GM19025 (cell line): Measurements from ENCODE around the gene ST6GALNAC2.
"Not testable (repeated sequence)": the region's sequence is repeated elsewhere in the genome, so short reads cannot be mapped to it uniquely, and the experiment has no call there.

Source experiments
- ATAC-seq: cut with Tn5 transposase; IDR thresholded peaks from one replicate; pipeline ENCODE4 v1.9.1; 2021; ENCODE audit warnings: mild to moderate bottlenecking, low read depth, moderate library complexity; ENCODE audit not compliant: unreplicated experiment

The ST6GALNAC2 gene

GRCh38 chr17:76530811-76531485 lies 54.7 kb downstream of the ST6GALNAC2 start:
- no peak for ATAC-seq

DNA sequence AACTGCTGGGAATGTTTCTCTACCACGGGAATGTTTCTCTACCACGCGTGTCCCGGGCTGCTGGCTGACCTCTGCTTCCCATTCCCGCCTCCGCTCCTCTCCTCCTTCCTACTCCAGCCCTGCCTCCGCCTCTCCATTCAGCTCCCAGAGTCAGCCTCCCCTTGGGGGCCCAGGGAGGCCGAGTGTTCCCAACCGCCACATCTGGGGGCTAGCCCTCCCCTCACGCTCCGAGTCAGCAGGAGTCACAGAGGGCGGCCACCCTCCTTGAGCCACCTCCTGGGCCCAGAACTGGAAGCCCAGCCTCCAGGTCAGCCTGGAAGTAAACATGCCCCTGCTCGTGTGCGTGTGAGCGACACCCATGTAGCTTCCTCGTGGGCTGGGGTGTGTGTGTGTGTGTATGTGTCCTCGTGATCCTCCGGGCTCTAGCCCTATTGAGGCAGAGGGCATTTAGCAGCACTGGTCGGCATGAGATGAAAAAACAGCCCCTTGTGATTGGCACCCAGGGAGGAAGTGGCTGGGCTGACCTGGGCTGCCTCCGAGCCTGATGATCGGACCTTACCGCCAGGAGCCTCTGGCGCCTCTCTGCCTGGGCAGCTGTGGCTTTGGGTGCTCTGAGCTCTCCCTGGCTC lies 55.5 kb downstream of the ST6GALNAC2 start:
- ATAC-seq, result no peak

DNA sequence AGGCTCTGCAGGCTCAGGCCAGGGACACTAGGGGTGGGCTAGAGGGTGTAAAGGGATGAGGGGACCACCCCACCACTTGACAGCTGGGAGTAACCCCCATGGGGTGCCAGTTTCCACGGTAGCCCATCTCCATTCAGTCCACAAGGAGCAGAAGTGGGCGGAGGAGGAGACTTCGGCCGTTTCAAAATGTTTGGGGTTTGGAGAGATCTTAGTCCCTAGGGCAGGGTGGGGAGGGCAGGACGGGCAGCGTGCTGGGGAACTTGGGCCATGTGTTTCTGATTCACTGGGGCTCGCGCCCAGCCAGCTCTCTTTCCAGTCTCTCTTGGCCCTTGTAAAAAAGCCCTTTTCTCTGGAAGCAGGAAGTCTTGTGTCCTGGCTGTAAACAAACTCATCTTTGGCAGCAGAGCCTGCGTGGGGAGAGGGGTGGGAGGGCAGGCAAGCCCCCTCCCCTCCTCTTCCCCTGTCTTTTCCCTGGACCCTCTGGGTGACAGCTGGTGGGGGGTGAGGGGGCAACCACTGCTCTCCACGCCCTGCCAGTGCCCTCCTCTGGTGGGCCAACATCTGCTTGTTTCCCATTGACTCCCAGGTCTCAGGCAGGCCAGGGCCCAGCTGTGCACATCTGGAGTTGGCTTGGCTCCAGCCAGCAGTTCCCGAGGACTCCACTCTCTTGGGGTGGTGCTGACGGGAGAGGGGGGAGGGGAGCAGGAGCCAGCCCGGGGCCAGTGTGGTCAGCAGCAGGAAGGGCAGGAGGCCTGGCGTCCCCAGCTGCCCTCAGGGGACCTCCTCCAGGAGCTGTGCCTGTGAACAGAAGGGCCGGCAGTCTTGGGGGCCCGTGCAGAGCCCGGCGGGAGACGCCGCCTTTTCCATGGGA lies 56.2 kb downstream of the ST6GALNAC2 start:
- no peak for ATAC-seq

GRCh38 chr17:76528528-76529223 lies 57.0 kb downstream of the ST6GALNAC2 start:
- ATAC-seq, result no peak

GRCh38 chr17:76528156-76528527 lies 57.5 kb downstream of the ST6GALNAC2 start:
- no peak for ATAC-seq

DNA sequence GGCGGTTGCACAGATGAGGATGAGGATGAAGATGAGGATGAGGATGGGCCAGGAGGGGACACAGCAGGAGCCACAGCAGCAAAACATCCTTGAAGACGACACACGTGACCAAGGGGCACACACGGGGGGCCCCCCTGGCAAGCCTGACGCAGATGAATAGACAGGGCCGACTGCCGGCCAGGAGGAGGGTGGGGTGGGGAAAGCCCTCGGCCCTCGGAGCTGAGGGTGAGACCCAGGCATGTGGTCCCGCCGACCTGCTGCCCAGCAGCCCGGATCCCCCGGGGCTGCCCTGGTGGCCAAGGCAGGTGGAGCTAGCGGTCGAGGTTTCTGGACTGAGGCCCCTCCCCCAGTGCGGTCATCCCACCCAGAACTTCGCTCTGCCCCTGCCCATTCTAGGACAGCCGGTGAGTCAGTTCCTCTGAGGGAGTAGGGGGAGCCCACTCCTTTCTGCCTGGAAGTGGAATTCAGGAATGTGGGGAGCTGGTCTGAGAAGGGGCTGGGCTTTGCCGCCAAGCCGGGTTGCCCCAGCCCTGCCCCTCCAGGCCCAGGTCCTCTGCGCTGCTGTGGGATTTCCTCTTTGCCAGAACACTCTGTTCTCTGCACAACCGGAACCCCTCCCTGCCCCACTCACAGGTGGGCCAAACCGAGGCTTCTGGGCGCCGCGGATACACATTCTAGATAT lies 58.1 kb downstream of the ST6GALNAC2 start:
- ATAC-seq, result no peak

GRCh38 chr17:76527016-76527415 lies 58.6 kb downstream of the ST6GALNAC2 start:
- ATAC-seq, result not testable (repeated sequence)

DNA sequence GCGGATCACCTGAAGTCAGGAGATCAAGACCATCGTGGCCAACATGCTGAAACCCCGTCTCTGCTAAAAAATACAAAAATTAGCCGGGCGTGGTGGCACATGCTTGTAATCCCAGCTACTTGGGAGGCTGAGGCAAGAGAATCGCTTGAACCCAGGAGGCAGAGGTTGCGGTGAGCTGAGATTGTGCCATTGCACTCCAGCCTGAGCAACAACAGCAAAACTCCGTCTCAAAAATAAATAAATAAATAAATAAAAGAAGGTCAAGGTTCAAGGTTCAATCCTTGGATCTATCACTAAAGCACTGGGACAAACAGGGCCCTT lies 60.2 kb downstream of the ST6GALNAC2 start:
- not testable (repeated sequence) for ATAC-seq

GRCh38 chr17:76524598-76525512 lies 60.8 kb downstream of the ST6GALNAC2 start:
- no peak for ATAC-seq

DNA sequence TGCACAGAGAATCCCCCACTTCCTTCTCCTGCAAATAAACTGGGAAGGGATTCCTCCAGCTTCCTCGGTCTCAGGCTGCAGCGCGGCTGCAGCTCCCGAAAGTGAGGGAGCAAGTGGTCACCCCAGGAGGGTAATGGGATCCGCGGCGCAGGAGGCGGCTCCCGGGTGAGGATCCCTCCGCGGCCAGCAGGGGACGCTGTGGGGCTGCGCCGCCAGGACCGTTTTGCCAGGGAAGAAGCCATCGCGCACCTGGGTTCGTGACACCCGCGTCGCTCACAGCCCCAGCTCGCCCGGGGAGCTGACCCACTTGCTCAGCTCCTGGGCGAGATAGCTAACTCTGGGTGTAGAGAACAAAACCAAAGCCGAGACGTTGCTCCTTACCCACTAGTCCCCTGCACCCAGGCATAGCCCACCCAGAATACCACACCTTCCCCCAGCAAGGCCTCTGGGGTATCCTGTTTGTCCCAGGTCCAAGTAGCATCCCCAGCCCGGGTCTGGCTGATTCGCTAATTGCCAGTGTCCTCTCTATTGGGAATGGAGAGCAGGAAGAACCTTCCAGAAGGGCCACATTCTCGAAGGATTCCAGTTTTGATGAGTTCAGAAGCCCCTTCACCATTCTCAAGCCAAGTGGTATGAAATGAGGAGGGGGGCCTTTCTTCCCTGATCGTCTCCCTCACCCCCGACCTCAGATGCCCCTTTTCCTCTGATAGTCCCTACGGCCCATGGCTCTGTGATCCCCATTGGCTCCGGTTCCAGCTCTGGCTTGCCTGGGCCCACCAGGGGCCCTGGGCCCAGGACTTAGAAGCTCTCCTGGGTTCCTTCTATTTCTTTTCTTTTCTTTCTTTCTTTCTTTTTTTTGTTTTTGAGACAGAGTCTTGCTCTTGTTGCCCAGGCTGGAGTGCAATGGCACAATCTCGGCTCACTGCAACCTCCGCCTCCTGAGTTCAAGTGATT lies 62.3 kb downstream of the ST6GALNAC2 start:
- ATAC-seq, result no peak

DNA sequence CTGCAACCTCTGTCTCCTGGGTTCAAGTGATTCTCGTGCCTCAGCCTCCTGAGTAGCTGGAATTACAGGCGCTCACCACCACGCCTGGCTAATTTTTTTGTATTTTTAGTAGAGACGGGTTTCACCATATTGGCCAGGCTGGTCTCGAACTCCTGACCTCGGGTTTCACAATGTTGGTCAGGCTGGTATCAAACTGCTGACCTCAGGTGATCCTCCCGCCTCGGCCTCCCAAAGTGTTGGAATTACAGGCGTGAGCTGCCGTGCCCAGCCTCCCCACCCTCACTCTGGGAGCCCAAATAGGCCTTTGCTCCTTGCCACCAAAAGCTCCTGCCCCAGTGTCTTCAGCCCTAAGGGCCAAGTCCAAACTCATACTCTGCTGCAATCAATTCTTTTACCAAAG lies 64.0 kb downstream of the ST6GALNAC2 start:
- not testable (repeated sequence) for ATAC-seq

DNA sequence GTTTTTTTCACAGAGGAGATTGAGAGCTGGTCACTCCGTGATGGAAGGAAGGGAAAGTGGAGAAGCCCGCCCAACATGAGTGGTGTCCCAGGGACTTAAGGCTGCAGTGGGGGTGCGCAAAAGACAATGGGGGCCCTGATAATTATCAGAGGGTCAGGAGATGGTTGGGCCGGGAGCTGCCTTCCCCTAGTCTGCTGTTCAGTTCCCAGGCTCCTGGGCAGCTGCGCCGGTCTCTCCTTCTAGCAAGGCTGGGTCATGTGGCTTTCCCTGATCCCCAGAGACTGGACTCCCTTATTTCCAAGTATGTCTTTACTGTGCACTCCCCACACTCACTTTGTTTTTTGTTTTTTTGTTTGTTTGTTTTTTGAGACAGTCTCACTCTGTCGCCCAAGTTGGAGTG lies 64.4 kb downstream of the ST6GALNAC2 start:
- no peak for ATAC-seq

DNA sequence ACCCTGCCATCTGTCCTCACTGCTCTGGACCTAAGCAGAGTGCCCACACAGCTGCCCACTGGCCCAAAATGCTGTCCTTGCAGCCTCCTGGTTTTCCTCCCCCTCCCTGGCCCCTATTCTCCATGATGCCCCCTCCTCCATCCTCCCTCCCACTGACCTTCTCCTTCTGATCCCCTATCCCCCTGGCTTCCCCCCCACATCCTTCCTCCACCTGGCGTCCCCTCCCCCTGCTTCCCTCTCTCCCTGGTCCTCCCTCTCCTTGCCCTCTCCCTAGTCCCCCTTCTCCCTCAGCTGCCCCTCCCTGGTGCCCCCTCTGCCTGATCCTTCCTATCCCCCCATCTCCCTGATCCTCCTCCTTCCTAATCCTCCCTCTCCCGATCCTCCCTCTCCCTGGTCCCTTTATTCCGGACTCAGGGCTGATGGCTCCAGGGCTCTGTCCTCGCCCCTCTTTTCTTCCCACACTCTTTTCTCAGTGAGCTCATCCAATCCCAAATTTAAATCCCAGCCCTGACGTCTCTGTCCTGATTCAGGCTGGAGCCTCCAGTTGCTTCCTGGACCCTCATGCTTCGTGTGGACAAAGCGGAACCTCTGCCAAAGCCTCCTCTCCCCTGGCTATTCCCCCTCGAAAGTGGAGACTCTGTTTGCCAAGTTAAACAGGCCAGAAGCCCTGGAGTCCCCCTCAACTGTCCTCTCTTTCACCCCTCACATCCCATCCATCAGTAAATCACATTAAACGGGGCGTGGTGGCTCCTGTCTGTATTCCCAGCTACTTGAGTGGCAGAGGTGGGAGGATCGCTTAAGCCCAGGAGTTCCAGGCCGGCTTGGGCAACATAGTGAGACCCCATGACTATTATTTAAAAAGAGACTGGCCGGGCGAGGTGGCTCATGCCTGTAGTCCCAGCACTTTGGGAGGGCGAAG lies 66.4 kb downstream of the ST6GALNAC2 start:
- no peak for ATAC-seq

- no peak for ATAC-seq
These were observed 68.0 kb downstream of the ST6GALNAC2 start for GRCh38 chr17:76517638-76518038.
